Panc1 (cell line): Measurements from ENCODE around the gene TMEM161A. TPM values are rescaled to one million over a fixed set of nuclear protein-coding genes. Genes with fewer than 3 reads are reported as not detected.
A peak's percentile ranks its signal among the peaks of the same experiment; 100 is the strongest.

ENCODE experiments used
- ATAC-seq: fragments of 200-7000 bp; cut with Tn5 transposase; 2 replicates; pipeline ENCODE4 v1.9.1; 2020; ENCODE audit warnings: mild to moderate bottlenecking, moderate library complexity
- BruUV-seq: library from RNA; stranded (reverse); fragments of 400-500 nt; replicated peaks from 2 replicates; lab custom pipeline; 2021; lab: Mats Ljungman, UMichigan
- CTCF ChIA-PET: fragments of 300-600 bp; sonication (Branson Sonifier 250); formaldehyde crosslinking; loops from one replicate; lab custom pipeline; 2022; ENCODE audit warnings: antibody characterized with exemption; lab: Charles Lee
- POLR2A ChIA-PET: fragments of 300-600 bp; sonication (Branson Sonifier 250); formaldehyde crosslinking; loops from one replicate; lab custom pipeline; 2022; ENCODE audit warnings: antibody characterized with exemption; lab: Charles Lee
- DNase-seq: peaks from one replicate; pipeline ENCODE4 v3.0.0-alpha.2; 2010; ENCODE audit warnings: low read depth, low spot score
- H3K27ac ChIP-seq: 2 replicates; pipeline ENCODE4 v1.5.1; 2011; ENCODE audit warnings: mild to moderate bottlenecking, low read length, inconsistent platforms
- H3K27me3 ChIP-seq: fragments of 200-500 bp; sonication (Bioruptor generic); 2 replicates; pipeline ENCODE4 v1.6.0; 2014; ENCODE audit warnings: low read length, inconsistent platforms; ENCODE audit not compliant: control insufficient read depth, insufficient read depth
- H3K36me3 ChIP-seq: fragments of 200-500 bp; sonication (Bioruptor generic); 2 replicates; pipeline ENCODE4 v1.5.1; 2014; ENCODE audit warnings: inconsistent platforms, mild to moderate bottlenecking, low read length, moderate library complexity; ENCODE audit not compliant: control insufficient read depth, insufficient read depth
- H3K4me1 ChIP-seq: 2 replicates; pipeline ENCODE4 v1.5.1; 2011; ENCODE audit warnings: inconsistent platforms, mild to moderate bottlenecking, low read length, moderate library complexity; ENCODE audit not compliant: control insufficient read depth, insufficient read depth
- H3K4me3 ChIP-seq, 2 experiments: 2 replicates each; pipeline ENCODE4 v1.5.1; 2011 to 2012; ENCODE audit warnings: low read depth in 2 of 2, low read length in 2 of 2, mild to moderate bottlenecking in 2 of 2, inconsistent platforms in 1 of 2, moderate library complexity in 1 of 2
- H3K9me3 ChIP-seq: fragments of 200-500 bp; sonication (Bioruptor generic); 2 replicates; pipeline ENCODE4 v1.5.1; 2014; ENCODE audit warnings: low read depth, mild to moderate bottlenecking, inconsistent platforms, low read length, moderate library complexity; ENCODE audit not compliant: control insufficient read depth, insufficient read depth
- POLR2AphosphoS5 ChIP-seq: IDR thresholded peaks from 2 replicates; pipeline ENCODE4 v1.6.1; 2012; ENCODE audit warnings: mild to moderate bottlenecking, low read depth, low read length, moderate library complexity
- SIN3A ChIP-seq: IDR thresholded peaks from 2 replicates; pipeline ENCODE4 v1.6.1; 2012; ENCODE audit warnings: low read depth, mild to moderate bottlenecking, low read length, moderate library complexity, borderline replicate concordance; ENCODE audit not compliant: insufficient read depth
- TCF7L2 ChIP-seq: IDR thresholded peaks from 2 replicates; pipeline ENCODE4 v1.6.1; 2011; ENCODE audit warnings: mild to moderate bottlenecking, low read depth, low read length, inconsistent platforms
- in situ Hi-C: cut with HindIII; loops from 2 replicates; pipeline ENCODE4 v1.10.0; 2016; ENCODE audit warnings: low sequenced_read_pairs, low pct_unique_long_range_greater_than_20kb
- intact Hi-C: fragments of 100-400 bp; cut with micrococcal nuclease; formaldehyde crosslinking; loops from one replicate; pipeline ENCODE4 v1.10.0; 2022; ENCODE audit not compliant: unreplicated experiment
- total RNA-seq: library from RNA; stranded (reverse); gene quantifications from one replicate; pipeline ENCODE4 v1.2.1, GENCODE V29; 2021; ENCODE audit not compliant: unreplicated experiment
- TF ChIP-seq, protein P1 (sequence below): fragments of 450-650 bp; IDR thresholded peaks from 2 replicates; pipeline ENCODE4 v1.5.1; 2017; ENCODE audit warnings: mild to moderate bottlenecking
- TF ChIP-seq, protein P2 (sequence below), 2 experiments: IDR thresholded peaks; 2 replicates each; pipeline ENCODE4 v1.6.1; 2011 to 2012; ENCODE audit warnings: low read depth in 2 of 2, control low read depth in 1 of 2, low read length in 1 of 2, mild to moderate bottlenecking in 1 of 2, moderate library complexity in 1 of 2; ENCODE audit not compliant: insufficient read depth in 1 of 2

Gene TMEM161A
- total RNA-seq, 1 experiment from 2014 or later, result 26.7 TPM

DNA sequence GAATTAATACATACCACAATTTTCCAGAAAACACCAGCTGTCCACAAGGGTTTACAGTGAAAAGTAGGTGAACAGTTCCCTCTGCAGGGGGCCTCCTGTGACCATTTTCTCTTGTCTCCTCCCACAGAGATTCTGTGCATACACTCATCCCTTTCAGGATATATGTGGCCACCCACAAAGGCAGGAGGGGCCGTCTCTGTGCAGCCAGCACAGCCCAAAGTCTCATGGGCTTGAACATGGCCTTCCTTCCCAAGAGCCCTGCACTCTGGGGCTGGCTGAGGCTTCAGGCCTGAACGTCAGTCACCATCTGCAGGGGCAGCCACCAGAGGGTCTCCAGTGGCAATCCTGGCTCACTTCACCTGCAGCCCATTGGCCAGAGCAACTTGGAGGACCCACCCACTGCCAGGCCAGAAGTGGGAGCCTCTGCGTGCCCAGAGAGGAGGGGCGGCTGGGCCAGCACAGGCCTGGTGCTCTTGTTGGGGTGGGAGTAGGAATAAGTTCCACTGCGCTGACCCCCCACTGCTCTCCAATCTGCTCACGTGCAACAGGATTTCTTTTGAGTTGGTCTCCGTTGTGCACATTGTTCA lies 25.1 kb downstream of the TMEM161A start:
- Histone ChIP-seq H3K27ac (no peak overlapping the region), H3K9me3 (no peaks in the 10 kb centered on the region), H3K4me3 (no peak overlapping the region), H3K27me3 (no peaks in the 10 kb centered on the region), H3K36me3 (no peaks in the 10 kb centered on the region), H3K4me1 (no peaks in the 10 kb centered on the region)
- intact Hi-C loops, result no loop called here
- BruUV-seq, result no TSS peak
- POLR2A ChIA-PET, result no interaction called here
- CTCF ChIA-PET, result no interaction called here
- TF ChIP-seq TCF7L2, result no peak
- no peak for TF ChIP-seq SIN3A
- TF ChIP-seq POLR2AphosphoS5, result no peak
- TF ChIP-seq, protein P1, sequence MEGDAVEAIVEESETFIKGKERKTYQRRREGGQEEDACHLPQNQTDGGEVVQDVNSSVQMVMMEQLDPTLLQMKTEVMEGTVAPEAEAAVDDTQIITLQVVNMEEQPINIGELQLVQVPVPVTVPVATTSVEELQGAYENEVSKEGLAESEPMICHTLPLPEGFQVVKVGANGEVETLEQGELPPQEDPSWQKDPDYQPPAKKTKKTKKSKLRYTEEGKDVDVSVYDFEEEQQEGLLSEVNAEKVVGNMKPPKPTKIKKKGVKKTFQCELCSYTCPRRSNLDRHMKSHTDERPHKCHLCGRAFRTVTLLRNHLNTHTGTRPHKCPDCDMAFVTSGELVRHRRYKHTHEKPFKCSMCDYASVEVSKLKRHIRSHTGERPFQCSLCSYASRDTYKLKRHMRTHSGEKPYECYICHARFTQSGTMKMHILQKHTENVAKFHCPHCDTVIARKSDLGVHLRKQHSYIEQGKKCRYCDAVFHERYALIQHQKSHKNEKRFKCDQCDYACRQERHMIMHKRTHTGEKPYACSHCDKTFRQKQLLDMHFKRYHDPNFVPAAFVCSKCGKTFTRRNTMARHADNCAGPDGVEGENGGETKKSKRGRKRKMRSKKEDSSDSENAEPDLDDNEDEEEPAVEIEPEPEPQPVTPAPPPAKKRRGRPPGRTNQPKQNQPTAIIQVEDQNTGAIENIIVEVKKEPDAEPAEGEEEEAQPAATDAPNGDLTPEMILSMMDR, result no peak
- TF ChIP-seq, protein P2, sequence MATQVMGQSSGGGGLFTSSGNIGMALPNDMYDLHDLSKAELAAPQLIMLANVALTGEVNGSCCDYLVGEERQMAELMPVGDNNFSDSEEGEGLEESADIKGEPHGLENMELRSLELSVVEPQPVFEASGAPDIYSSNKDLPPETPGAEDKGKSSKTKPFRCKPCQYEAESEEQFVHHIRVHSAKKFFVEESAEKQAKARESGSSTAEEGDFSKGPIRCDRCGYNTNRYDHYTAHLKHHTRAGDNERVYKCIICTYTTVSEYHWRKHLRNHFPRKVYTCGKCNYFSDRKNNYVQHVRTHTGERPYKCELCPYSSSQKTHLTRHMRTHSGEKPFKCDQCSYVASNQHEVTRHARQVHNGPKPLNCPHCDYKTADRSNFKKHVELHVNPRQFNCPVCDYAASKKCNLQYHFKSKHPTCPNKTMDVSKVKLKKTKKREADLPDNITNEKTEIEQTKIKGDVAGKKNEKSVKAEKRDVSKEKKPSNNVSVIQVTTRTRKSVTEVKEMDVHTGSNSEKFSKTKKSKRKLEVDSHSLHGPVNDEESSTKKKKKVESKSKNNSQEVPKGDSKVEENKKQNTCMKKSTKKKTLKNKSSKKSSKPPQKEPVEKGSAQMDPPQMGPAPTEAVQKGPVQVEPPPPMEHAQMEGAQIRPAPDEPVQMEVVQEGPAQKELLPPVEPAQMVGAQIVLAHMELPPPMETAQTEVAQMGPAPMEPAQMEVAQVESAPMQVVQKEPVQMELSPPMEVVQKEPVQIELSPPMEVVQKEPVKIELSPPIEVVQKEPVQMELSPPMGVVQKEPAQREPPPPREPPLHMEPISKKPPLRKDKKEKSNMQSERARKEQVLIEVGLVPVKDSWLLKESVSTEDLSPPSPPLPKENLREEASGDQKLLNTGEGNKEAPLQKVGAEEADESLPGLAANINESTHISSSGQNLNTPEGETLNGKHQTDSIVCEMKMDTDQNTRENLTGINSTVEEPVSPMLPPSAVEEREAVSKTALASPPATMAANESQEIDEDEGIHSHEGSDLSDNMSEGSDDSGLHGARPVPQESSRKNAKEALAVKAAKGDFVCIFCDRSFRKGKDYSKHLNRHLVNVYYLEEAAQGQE (IDR thresholded peaks at IDR 0.05; ENCODE audit: insufficient read depth in 1 of 2, low read depth in 2 of 2, low read length in 1 of 2), result no peak
- in situ Hi-C loops, result no loop called here
- DNase-seq, result no peak
- peak; percentile 46 for ATAC-seq

DNA sequence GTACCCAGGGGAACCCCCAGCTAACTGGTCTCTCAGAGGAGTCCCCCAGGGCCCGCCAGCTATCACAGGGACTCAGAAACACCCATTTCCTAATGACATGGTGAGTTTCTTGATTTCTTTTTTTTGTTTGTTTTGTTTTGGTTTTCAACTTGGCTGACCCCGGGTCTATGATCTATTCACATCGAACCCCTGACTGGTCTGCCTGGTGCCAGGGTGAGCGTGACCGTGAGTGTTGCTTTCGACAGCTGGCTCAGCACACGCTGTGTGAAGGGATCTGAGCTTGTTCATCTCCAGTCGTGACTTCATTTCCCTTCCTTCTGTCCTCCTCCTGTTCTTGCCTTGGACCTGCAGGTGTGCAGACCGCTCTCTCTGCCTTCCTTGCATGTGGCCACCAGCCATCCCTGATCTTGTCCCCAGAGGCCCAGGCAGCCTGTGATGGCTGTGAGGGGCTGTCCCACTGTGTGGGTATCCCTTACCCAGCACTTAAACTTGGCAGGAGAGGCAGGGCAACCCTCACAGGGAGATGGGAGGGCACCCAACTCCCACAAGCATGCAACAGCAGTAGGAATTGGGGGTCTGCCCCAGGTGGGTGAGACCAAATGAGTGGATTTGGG lies 26.2 kb downstream of the TMEM161A start:
- intact Hi-C loops (no loop called here), in situ Hi-C loops (no loop called here)
- Histone ChIP-seq H3K4me3 (no peak overlapping the region), H3K4me1 (no peaks in the 10 kb centered on the region), H3K9me3 (no peaks in the 10 kb centered on the region), H3K36me3 (no peaks in the 10 kb centered on the region), H3K27me3 (no peaks in the 10 kb centered on the region), H3K27ac (no peak overlapping the region)
- POLR2A ChIA-PET, result no interaction called here
- DNase-seq, result no peak
- CTCF ChIA-PET, result no interaction called here
- no peak for ATAC-seq
- BruUV-seq, result no TSS peak
- TF ChIP-seq, protein P1, result no peak
- no peak for TF ChIP-seq TCF7L2
- no peak for TF ChIP-seq POLR2AphosphoS5
- TF ChIP-seq SIN3A, result no peak
- TF ChIP-seq, protein P2 (IDR thresholded peaks at IDR 0.05; ENCODE audit: insufficient read depth in 1 of 2, low read depth in 2 of 2, low read length in 1 of 2), result no peak
